Testis (tissue), 2 donors: ENCODE data around the gene CNIH1.

Experiments used
- POLR2A ChIP-seq: fragments of 450-650 bp; IDR thresholded peaks from one replicate; pipeline ENCODE4 v1.6.1; 2017; ENCODE audit warnings: antibody characterized with exemption, mild to moderate bottlenecking, moderate library complexity
- TF ChIP-seq, protein P1 (sequence below), 3 experiments: fragments of 450-650 bp in 2 of 3; fragments of 200-600 bp in 1 of 3; sonication (generic) in 1 of 3; IDR thresholded peaks; one replicate each; pipeline ENCODE4 v1.5.1; 2016 to 2019; ENCODE audit warnings: antibody characterized with exemption in 3 of 3, mild to moderate bottlenecking in 2 of 3, moderate library complexity in 1 of 3

DNA sequence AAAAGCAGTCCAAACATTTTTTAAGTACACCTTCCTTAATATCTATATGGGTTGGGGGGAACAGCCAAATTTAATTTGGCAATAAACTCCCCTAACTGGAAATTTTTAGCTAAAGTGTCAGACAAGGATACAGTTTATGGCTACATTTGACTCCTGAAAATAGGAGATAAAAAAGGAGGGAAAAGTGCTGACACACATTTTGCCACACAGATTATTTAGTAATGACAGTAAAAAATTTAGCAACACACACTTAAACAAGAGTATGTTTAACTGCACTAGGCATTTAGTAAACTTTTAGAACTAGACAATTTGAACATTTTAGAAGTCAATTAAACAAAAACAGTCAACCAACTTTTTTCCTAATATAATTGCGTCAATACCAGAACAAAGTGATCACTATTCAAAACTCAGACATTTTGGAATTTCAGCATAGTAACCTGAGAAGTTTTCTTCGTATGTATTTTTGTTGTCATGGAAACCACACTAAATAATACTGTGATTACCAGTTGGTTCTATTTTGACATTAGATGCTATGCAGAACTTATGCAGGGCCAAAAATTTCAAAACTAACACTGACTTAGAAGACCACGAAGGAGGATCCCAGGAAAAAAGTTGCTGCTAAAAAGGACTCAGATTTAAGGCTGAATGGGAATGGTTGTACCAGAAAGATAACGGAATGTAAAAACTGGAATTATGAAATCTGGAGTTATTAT is 34.2 kb upstream of the CNIH1 start:
- TF ChIP-seq, protein P1, sequence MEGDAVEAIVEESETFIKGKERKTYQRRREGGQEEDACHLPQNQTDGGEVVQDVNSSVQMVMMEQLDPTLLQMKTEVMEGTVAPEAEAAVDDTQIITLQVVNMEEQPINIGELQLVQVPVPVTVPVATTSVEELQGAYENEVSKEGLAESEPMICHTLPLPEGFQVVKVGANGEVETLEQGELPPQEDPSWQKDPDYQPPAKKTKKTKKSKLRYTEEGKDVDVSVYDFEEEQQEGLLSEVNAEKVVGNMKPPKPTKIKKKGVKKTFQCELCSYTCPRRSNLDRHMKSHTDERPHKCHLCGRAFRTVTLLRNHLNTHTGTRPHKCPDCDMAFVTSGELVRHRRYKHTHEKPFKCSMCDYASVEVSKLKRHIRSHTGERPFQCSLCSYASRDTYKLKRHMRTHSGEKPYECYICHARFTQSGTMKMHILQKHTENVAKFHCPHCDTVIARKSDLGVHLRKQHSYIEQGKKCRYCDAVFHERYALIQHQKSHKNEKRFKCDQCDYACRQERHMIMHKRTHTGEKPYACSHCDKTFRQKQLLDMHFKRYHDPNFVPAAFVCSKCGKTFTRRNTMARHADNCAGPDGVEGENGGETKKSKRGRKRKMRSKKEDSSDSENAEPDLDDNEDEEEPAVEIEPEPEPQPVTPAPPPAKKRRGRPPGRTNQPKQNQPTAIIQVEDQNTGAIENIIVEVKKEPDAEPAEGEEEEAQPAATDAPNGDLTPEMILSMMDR (IDR thresholded peaks at IDR 0.05) = no peak
- TF ChIP-seq POLR2A = no peak
